ENCODE data around the gene GALNT2.

The GALNT2 gene

DNA sequence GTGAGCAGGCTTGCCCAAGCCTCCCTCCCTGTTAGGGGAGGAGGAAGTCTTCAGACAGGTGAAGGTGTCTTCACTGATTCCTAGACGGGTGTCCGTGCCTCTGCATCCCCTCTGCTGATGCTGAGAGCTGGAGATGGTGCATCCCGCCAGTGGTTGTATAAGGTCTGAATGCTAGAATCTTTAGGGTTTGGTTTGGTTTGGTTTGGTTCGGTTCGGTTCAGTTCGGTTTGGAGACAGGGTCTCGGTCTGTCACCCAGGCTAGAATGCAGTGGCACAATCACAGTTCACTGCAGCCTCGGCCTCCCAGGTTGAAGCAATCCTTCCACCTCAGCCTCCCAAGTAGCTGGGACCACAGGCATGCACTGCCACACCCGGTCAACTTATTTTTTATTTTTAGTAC, 205.5 kb downstream of the GALNT2 start:
- TF ChIP-seq, protein P1, sequence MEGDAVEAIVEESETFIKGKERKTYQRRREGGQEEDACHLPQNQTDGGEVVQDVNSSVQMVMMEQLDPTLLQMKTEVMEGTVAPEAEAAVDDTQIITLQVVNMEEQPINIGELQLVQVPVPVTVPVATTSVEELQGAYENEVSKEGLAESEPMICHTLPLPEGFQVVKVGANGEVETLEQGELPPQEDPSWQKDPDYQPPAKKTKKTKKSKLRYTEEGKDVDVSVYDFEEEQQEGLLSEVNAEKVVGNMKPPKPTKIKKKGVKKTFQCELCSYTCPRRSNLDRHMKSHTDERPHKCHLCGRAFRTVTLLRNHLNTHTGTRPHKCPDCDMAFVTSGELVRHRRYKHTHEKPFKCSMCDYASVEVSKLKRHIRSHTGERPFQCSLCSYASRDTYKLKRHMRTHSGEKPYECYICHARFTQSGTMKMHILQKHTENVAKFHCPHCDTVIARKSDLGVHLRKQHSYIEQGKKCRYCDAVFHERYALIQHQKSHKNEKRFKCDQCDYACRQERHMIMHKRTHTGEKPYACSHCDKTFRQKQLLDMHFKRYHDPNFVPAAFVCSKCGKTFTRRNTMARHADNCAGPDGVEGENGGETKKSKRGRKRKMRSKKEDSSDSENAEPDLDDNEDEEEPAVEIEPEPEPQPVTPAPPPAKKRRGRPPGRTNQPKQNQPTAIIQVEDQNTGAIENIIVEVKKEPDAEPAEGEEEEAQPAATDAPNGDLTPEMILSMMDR (conservative IDR thresholded peaks at IDR 0.05) = no peak
- peak overlapping the region; percentile 94 for H3K27ac ChIP-seq

DNA sequence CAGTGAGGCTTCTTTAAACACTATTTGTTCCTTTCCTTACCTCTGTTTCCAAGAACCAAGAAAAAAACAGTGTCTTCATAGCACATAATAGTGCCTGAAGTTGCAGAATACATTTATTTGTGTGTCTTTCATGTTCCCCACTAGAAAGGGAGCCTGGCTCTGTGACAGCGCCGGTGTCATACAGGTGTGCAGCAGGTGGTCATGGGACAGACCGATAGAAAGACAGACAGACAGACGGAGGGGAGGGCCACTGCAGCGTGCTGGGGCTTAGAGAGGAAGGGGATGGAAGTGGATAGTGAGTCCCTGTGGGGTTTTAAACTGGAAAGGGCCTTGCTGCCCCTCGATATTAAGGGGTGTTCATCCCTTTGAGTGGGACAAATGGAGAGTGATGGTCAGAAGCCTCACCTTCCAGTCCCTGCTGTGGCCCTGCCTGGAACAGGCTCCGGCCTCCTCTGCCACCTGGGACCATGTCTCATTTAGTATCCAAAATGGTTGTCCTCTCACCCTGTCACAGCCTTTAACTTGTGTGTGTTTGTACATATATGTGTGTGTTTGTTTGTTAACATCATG, 206.2 kb downstream of the GALNT2 start:
- H3K27ac ChIP-seq = peak overlapping the region; percentile 94
- TF ChIP-seq, protein P1 (conservative IDR thresholded peaks at IDR 0.05) = no peak

DNA sequence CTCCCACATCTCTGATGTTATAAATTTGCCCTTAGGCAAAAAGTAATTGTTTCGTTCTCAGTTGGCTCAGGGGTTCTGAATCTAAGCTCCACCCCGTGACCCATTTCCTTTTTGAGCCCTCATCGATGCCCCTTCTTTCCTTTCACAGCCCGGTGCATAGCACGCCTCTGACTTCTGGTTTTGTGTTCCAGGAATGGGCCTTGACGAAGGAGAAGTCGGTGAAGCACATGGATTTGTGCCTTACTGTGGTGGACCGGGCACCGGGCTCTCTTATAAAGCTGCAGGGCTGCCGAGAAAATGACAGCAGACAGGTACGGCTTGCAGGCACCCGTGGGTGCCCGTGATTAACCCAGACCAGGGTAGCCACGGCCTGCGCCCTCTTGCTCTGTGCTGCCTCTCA, 207.2 kb downstream of the GALNT2 start:
- TF ChIP-seq, protein P1 (conservative IDR thresholded peaks at IDR 0.05) = no peak
- no peak overlapping the region for H3K27ac ChIP-seq

DNA sequence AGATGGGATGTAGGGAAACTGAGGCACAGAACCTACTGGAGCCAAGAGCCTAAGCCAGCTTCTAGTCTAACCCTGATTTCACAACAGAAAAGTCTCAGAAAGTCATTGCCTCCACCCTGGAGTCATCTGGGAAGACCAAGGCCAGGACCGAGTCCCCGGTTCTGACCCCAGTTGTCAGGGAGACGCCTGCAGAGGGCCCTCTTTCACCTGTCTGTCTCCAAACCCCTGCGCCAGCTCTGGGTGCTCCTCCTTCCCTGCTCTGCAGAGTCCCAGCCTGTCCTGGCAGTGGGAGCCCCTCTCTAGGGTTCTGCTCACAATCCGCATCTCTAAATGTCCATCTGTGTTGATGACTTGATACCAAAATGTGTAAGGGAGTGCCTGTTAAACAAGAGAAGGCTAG, 209.4 kb downstream of the GALNT2 start:
- TF ChIP-seq, protein P1 (conservative IDR thresholded peaks at IDR 0.05) = no peak
- peak overlapping the region; percentile 64 for H3K27ac ChIP-seq

DNA sequence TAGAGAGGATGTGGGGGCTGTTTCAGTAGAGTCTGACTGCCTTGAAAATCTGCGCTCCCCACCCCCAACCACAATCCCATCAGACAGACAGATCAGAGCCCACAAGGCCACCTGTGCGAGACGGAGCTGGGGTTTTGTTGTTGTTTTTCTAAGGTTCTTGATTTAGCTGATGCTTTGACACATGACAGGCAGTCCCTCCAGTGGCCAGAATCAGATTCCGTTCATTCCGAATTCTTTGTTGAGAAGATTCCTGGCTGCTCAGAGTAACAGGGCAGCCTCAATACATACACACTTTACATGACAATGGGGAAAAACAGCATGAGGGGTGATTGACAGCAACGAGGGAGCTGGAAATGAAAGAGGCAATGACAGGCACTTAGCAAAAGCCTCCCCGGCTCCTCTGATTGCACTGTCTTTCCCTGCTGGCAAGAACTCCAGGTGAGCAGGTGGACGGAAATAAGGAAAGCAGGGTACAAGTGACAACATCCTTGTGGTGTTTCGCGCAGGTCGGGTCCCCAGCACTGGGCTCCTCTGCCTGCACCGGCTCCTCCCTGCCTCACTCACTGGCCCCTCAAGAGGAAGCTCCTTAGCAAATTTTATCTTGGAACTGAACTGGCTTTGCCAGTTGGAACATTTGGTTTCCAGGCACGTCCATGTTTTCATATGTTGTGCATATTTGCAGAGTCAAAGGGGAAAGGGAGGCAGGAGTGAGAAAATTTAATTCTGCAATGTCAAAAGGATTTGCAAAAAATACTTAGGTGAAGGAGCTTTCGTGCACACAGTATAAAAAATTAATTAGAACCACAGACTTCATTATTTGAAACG, 210.4 kb downstream of the GALNT2 start:
- H3K27ac ChIP-seq = peak overlapping the region; percentile 64
- TF ChIP-seq, protein P1 (conservative IDR thresholded peaks at IDR 0.05) = peak; percentile 35

DNA sequence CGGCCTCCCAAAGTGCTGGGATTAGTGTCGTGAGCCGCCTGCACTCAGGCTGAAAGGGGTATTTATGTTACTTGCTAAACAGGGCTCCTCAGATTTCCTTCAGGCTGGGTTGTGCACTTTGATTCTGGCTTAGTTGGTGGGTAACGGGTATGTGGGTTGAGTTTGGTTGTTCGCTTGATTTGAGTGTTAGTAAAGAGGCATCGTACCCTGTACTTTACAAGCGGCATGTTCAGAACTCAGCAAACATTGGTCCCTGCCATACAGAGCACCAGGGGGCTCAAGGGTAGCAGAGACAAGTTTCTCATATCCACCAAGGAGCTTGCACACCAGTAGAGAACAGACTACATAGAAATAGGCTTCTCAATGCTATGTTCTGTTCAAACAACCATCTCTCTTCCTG, 211.3 kb downstream of the GALNT2 start:
- H3K27ac ChIP-seq = peak overlapping the region; percentile 64
- TF ChIP-seq, protein P1 (conservative IDR thresholded peaks at IDR 0.05) = no peak

DNA sequence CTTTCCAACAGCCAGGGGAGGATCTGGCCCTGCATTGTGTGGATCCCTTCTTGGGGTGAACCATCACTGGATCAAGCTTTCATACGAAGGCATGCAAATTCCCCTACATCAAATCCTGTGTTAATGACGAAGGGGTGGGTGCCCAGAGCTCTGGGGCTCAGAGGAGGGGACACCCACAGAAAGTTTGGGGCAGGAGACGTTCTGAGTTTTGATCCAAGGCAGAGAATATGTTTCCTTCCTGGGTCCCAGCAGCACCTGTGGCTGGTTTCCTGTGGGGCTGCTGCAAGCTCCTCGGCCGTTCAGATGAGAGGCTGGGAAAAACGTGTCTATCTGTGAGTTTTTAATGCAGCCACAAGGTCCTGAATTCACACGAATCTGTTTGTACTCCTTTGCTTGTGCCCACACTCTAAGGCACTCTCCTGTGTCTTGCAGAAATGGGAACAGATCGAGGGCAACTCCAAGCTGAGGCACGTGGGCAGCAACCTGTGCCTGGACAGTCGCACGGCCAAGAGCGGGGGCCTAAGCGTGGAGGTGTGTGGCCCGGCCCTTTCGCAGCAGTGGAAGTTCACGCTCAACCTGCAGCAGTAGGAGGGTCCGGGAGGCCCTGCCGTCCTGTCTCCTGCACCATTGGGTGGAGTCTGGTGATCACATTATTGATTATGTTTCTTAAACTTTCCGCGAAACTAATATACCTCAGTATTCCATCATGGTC, 212.0 kb downstream of the GALNT2 start:
- TF ChIP-seq, protein P1 (conservative IDR thresholded peaks at IDR 0.05) = no peak
- H3K27ac ChIP-seq = peak overlapping the region; percentile 64; the same call in 1 of the 2 replicates
